GM03348 (cell line): Measurements from ENCODE around the gene C11orf68.
A peak's percentile ranks its signal among the peaks of the same experiment; 100 is the strongest.

Experiments used
- DNase-seq: peaks from one replicate; pipeline ENCODE4 v3.0.0; 2012; ENCODE audit warnings: low spot score

The C11orf68 gene

GRCh38 chr11:65871811-65872548, 46.9 kb downstream of the C11orf68 start:
- peak; percentile 55 for DNase-seq

- no peak for DNase-seq
These were observed 47.9 kb downstream of the C11orf68 start for GRCh38 chr11:65870706-65871681.

- DNase-seq, result no peak
These were observed 48.6 kb downstream of the C11orf68 start for GRCh38 chr11:65870307-65870658.

- DNase-seq, result no peak
These were observed 49.1 kb downstream of the C11orf68 start for GRCh38 chr11:65869643-65870306.

GRCh38 chr11:65868907-65869306, 50.0 kb downstream of the C11orf68 start:
- DNase-seq, result no peak

GRCh38 chr11:65868076-65868667, 50.7 kb downstream of the C11orf68 start:
- no peak for DNase-seq

GRCh38 chr11:65867284-65868071, 51.4 kb downstream of the C11orf68 start:
- peak; percentile 46 for DNase-seq
